H9 (cell line): ENCODE results near the gene TNIP2. TPM values are rescaled to one million over a fixed set of nuclear protein-coding genes. Genes with fewer than 3 reads are reported as not detected.

Experiments
- DNase-seq: peaks from one replicate; pipeline ENCODE4 v3.0.0-alpha.2; 2017
- H2AFZ ChIP-seq: one replicate; pipeline ENCODE4 v1.6.1; 2013; ENCODE audit warnings: mild to moderate bottlenecking, low read length, control low read depth, moderate library complexity
- H2AK5ac ChIP-seq: 2 replicates; pipeline ENCODE4 v1.6.1; 2013; ENCODE audit warnings: low read length, control low read depth, mixed read lengths; ENCODE audit not compliant: insufficient read length
- H2BK120ac ChIP-seq: one replicate; pipeline ENCODE4 v1.6.1; 2013; ENCODE audit warnings: low read depth, mild to moderate bottlenecking, low read length, control low read depth, inconsistent platforms; ENCODE audit not compliant: poor library complexity, severe bottlenecking
- H2BK12ac ChIP-seq: 2 replicates; pipeline ENCODE4 v1.6.1; 2013; ENCODE audit warnings: low read length, control low read depth, mixed read lengths, low read depth; ENCODE audit not compliant: insufficient read length
- H2BK15ac ChIP-seq: 2 replicates; pipeline ENCODE4 v1.6.1; 2013; ENCODE audit warnings: low read depth, low read length, control low read depth
- H2BK20ac ChIP-seq: one replicate; pipeline ENCODE4 v1.6.1; 2013; ENCODE audit warnings: low read depth, mild to moderate bottlenecking, low read length, control low read depth, inconsistent platforms; ENCODE audit not compliant: poor library complexity, severe bottlenecking
- H2BK5ac ChIP-seq: 2 replicates; pipeline ENCODE4 v1.6.1; 2013; ENCODE audit warnings: low read length, control low read depth, mixed read lengths; ENCODE audit not compliant: insufficient read length
- H3K14ac ChIP-seq: 2 replicates; pipeline ENCODE4 v1.6.1; 2013; ENCODE audit warnings: low read length, control low read depth; ENCODE audit not compliant: insufficient read depth
- H3K18ac ChIP-seq: 2 replicates; pipeline ENCODE4 v1.6.1; 2013; ENCODE audit warnings: low read depth, mild to moderate bottlenecking, mixed read lengths, low read length, control low read depth; ENCODE audit not compliant: insufficient read length
- H3K23ac ChIP-seq: 2 replicates; pipeline ENCODE4 v1.6.1; 2013; ENCODE audit warnings: low read length, control low read depth, mixed read lengths, low read depth; ENCODE audit not compliant: insufficient read length
- H3K23me2 ChIP-seq: 2 replicates; pipeline ENCODE4 v1.6.1; 2013; ENCODE audit warnings: low read depth, mild to moderate bottlenecking, mixed read lengths, low read length, control low read depth; ENCODE audit not compliant: insufficient read length, poor library complexity, severe bottlenecking
- H3K27ac ChIP-seq: 2 replicates; pipeline ENCODE4 v1.5.1; 2013; ENCODE audit warnings: low read length, control low read depth, mixed read lengths, low read depth; ENCODE audit not compliant: insufficient read length
- H3K27me3 ChIP-seq: 2 replicates; pipeline ENCODE4 v1.6.1; 2013; ENCODE audit warnings: low read length, control low read depth, inconsistent platforms; ENCODE audit not compliant: insufficient read depth
- H3K4ac ChIP-seq: 2 replicates; pipeline ENCODE4 v1.6.1; 2013; ENCODE audit warnings: low read depth, mild to moderate bottlenecking, control low read depth, inconsistent platforms, low read length, moderate library complexity
- H3K4me1 ChIP-seq: 2 replicates; pipeline ENCODE4 v1.6.1; 2013; ENCODE audit warnings: low read length, control low read depth, inconsistent platforms; ENCODE audit not compliant: insufficient read depth
- H3K4me2 ChIP-seq: 2 replicates; pipeline ENCODE4 v1.6.1; 2013; ENCODE audit warnings: low read length, control low read depth, mixed read lengths; ENCODE audit not compliant: insufficient read length, insufficient read depth
- H3K56ac ChIP-seq: 2 replicates; pipeline ENCODE4 v1.6.1; 2013; ENCODE audit warnings: low read depth, mild to moderate bottlenecking, mixed read lengths, low read length, control low read depth; ENCODE audit not compliant: insufficient read length
- H3K79me1 ChIP-seq: 2 replicates; pipeline ENCODE4 v1.6.1; 2013; ENCODE audit warnings: low read depth, mild to moderate bottlenecking, moderate library complexity, low read length, control low read depth, inconsistent platforms; ENCODE audit not compliant: insufficient read depth, poor library complexity, severe bottlenecking
- H3K79me2 ChIP-seq: 2 replicates; pipeline ENCODE4 v1.6.1; 2013; ENCODE audit warnings: low read length, control low read depth, inconsistent platforms; ENCODE audit not compliant: insufficient read depth
- H3K9ac ChIP-seq: 2 replicates; pipeline ENCODE4 v1.6.1; 2013; ENCODE audit warnings: low read length, control low read depth, mixed read lengths; ENCODE audit not compliant: insufficient read length; ENCODE audit errors: extremely low read depth
- H3K9me3 ChIP-seq: one replicate; pipeline ENCODE4 v1.6.1; 2013; ENCODE audit warnings: low read depth, low read length, inconsistent platforms; ENCODE audit not compliant: control insufficient read depth
- H3T11ph ChIP-seq: one replicate; pipeline ENCODE4 v1.6.1; 2013; ENCODE audit warnings: mild to moderate bottlenecking, low read length, control low read depth, inconsistent platforms
- H4K20me1 ChIP-seq: one replicate; pipeline ENCODE4 v1.6.1; 2013; ENCODE audit not compliant: control insufficient read depth, insufficient read length, insufficient read depth
- H4K5ac ChIP-seq: 2 replicates; pipeline ENCODE4 v1.6.1; 2013; ENCODE audit warnings: low read depth, mild to moderate bottlenecking, mixed read lengths, low read length, control low read depth; ENCODE audit not compliant: insufficient read length
- H4K8ac ChIP-seq: replicated peaks from 2 replicates; pipeline ENCODE4 v1.6.1; 2013; ENCODE audit warnings: low read length, control low read depth, mixed read lengths, low read depth; ENCODE audit not compliant: insufficient read length
- H4K91ac ChIP-seq: 2 replicates; pipeline ENCODE4 v1.6.1; 2013; ENCODE audit warnings: low read depth, mild to moderate bottlenecking, moderate library complexity, mixed read lengths, low read length, control low read depth; ENCODE audit not compliant: insufficient read length
- H3K27ac Mint-ChIP-seq, 3 experiments: 2 replicates in 2 of 3; 3 replicates in 1 of 3; pipeline ENCODE4 v1.8.0; 2020 to 2021; ENCODE audit warnings: mixed read lengths in 3 of 3, mild to moderate bottlenecking in 1 of 3, moderate library complexity in 1 of 3
- H3K27me3 Mint-ChIP-seq: 2 replicates; pipeline ENCODE4 v1.8.0; 2021; ENCODE audit warnings: low read depth, mild to moderate bottlenecking, moderate library complexity, mixed read lengths
- H3K36me3 Mint-ChIP-seq, 3 experiments: 2 replicates in 2 of 3; 3 replicates in 1 of 3; pipeline ENCODE4 v1.8.0; 2020 to 2021; ENCODE audit warnings: low read depth in 3 of 3, mixed read lengths in 3 of 3; ENCODE audit not compliant: insufficient read depth in 1 of 3
- H3K4me1 Mint-ChIP-seq, 2 experiments: 2 replicates each; pipeline ENCODE4 v1.8.0; 2020; ENCODE audit warnings: mixed read lengths in 2 of 2
- H3K4me3 Mint-ChIP-seq, 2 experiments: 2 replicates in 1 of 2; 3 replicates in 1 of 2; pipeline ENCODE4 v1.8.0; 2020 to 2021; ENCODE audit warnings: mild to moderate bottlenecking in 2 of 2, mixed read lengths in 2 of 2, moderate library complexity in 1 of 2
- H3K9me3 Mint-ChIP-seq, 2 experiments: 2 replicates in 1 of 2; 3 replicates in 1 of 2; pipeline ENCODE4 v1.8.0; 2020; ENCODE audit warnings: mild to moderate bottlenecking in 2 of 2, mixed read lengths in 2 of 2, moderate library complexity in 1 of 2
- CTCF ChIP-seq: fragments of 200-600 bp; sonication (generic); conservative IDR thresholded peaks from 3 replicates; pipeline ENCODE4 v1.8.0; 2021; ENCODE audit warnings: antibody characterized with exemption, mild to moderate bottlenecking
- WGBS: extraction: QIAGEN DNeasy Blood & Tissue Kit; methylation state at CpG from one replicate; pipeline ENCODE4 v1.1.7; 2013; ENCODE audit warnings: missing lambda C conversion rate, low lambda C conversion rate, mixed read lengths; ENCODE audit not compliant: insufficient read length; ENCODE audit errors: extremely low coverage; 5-methylcytosine and 5-hydroxymethylcytosine counted together
- total RNA-seq: library from RNA; stranded (reverse); gene quantifications from 2 replicates; pipeline ENCODE4 v1.2.1, GENCODE V29; 2021

TNIP2 gene
- total RNA-seq, 1 experiment from 2014 or later = 44.7 TPM

- Histone ChIP-seq H2BK20ac (no peak overlapping the region), H3K27me3 (no peaks in the 10 kb centered on the region), H3K79me2 (no peaks in the 10 kb centered on the region), H3K4me1 (no peaks in the 10 kb centered on the region), H4K91ac (no peak overlapping the region), H4K8ac (no peak overlapping the region), H3K23me2 (no peaks in the 10 kb centered on the region), H4K20me1 (no peaks in the 10 kb centered on the region), H3K9ac (no peak overlapping the region), H3K56ac (no peak overlapping the region), H2BK15ac (no peak overlapping the region), H2BK120ac (no peak overlapping the region), H3K18ac (no peak overlapping the region), H3K4me2 (no peak overlapping the region), H4K5ac (no peak overlapping the region), H2AK5ac (no peak overlapping the region), H2BK12ac (no peak overlapping the region), H3K9me3 (no peaks in the 10 kb centered on the region), H2AFZ (no peak overlapping the region), H3K79me1 (no peaks in the 10 kb centered on the region), H2BK5ac (no peak overlapping the region), H3T11ph (no peak overlapping the region), H3K14ac (no peak overlapping the region), H3K4ac (no peak overlapping the region), H3K27ac (no peak overlapping the region), H3K23ac (no peak overlapping the region)
- peaks cover 17 to 27% of the 10 kb centered on the region in 2 experiments for H3K4me1 Mint-ChIP-seq
- peaks cover 0 to 6% (median 3%) of the 10 kb centered on the region in 3 experiments; a peak in 4 of 7 replicates for H3K36me3 Mint-ChIP-seq
- no CpG with 5 or more reads among the region's 14 CpGs for WGBS
- peaks cover 2% of the 10 kb centered on the region for H3K27me3 Mint-ChIP-seq
- no peak overlapping the region for H3K27ac Mint-ChIP-seq
- no peak overlapping the region for H3K4me3 Mint-ChIP-seq
- DNase-seq = peak; percentile 64
- TF ChIP-seq CTCF = peak; percentile 38; the same call in 1 of the 3 replicates
- H3K9me3 Mint-ChIP-seq = peaks cover 6 to 12% of the 10 kb centered on the region in 2 experiments; a peak in 3 of 5 replicates
Measured at GRCh38 chr4:2761035-2761923, 5.1 kb upstream of the TNIP2 start.
